SK-N-SH (cell line): ENCODE measurements around the gene FLOT1.
A peak's percentile ranks its signal among the peaks of the same experiment; 100 is the strongest.

Experiments
- CTCF ChIP-seq: fragments of 200-600 bp; sonication (generic); IDR thresholded peaks from 2 replicates; pipeline ENCODE4 v1.6.1; 2017; ENCODE audit warnings: antibody characterized with exemption, mild to moderate bottlenecking, moderate library complexity
- EP300 ChIP-seq, 2 experiments: IDR thresholded peaks; 2 replicates each; pipeline versions ENCODE4 v1.4.0 to v1.6.1; 2012; ENCODE audit warnings: borderline replicate concordance in 1 of 2, low read depth in 1 of 2, low read length in 1 of 2
- JUND ChIP-seq: IDR thresholded peaks from 2 replicates; pipeline ENCODE4 v1.4.0; 2012
- RCOR1 ChIP-seq: fragments of 150-350 bp; IDR thresholded peaks from 2 replicates; pipeline ENCODE4 v1.6.1; 2017; ENCODE audit warnings: antibody characterized with exemption, low read length
- RXRA ChIP-seq: IDR thresholded peaks from 2 replicates; pipeline ENCODE4 v1.4.0; 2012; ENCODE audit warnings: low read depth, mild to moderate bottlenecking, borderline replicate concordance
- TAF1 ChIP-seq: IDR thresholded peaks from 2 replicates; pipeline ENCODE4 v1.6.1; 2012; ENCODE audit warnings: low read depth, mild to moderate bottlenecking, low read length, moderate library complexity, borderline replicate concordance
- ZBTB33 ChIP-seq: IDR thresholded peaks from 2 replicates; pipeline ENCODE4 v1.4.0; 2012; ENCODE audit warnings: low read depth, borderline replicate concordance
- TF ChIP-seq, protein P1 (sequence below): IDR thresholded peaks from 2 replicates; pipeline ENCODE4 v1.6.1; 2012; ENCODE audit warnings: mild to moderate bottlenecking, low read depth, low read length, moderate library complexity

- no peak for TF ChIP-seq TAF1
- no peak for TF ChIP-seq JUND
- TF ChIP-seq CTCF = peak; percentile 92
- TF ChIP-seq, protein P1, sequence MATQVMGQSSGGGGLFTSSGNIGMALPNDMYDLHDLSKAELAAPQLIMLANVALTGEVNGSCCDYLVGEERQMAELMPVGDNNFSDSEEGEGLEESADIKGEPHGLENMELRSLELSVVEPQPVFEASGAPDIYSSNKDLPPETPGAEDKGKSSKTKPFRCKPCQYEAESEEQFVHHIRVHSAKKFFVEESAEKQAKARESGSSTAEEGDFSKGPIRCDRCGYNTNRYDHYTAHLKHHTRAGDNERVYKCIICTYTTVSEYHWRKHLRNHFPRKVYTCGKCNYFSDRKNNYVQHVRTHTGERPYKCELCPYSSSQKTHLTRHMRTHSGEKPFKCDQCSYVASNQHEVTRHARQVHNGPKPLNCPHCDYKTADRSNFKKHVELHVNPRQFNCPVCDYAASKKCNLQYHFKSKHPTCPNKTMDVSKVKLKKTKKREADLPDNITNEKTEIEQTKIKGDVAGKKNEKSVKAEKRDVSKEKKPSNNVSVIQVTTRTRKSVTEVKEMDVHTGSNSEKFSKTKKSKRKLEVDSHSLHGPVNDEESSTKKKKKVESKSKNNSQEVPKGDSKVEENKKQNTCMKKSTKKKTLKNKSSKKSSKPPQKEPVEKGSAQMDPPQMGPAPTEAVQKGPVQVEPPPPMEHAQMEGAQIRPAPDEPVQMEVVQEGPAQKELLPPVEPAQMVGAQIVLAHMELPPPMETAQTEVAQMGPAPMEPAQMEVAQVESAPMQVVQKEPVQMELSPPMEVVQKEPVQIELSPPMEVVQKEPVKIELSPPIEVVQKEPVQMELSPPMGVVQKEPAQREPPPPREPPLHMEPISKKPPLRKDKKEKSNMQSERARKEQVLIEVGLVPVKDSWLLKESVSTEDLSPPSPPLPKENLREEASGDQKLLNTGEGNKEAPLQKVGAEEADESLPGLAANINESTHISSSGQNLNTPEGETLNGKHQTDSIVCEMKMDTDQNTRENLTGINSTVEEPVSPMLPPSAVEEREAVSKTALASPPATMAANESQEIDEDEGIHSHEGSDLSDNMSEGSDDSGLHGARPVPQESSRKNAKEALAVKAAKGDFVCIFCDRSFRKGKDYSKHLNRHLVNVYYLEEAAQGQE = no peak
- TF ChIP-seq EP300 (IDR thresholded peaks at IDR 0.05; ENCODE audit: borderline replicate concordance in 1 of 2, low read depth in 1 of 2, low read length in 1 of 2) = no peak
- 0 out of 2 replicates have a peak, but pooled peaks have one; percentile 23 for TF ChIP-seq RCOR1
- TF ChIP-seq ZBTB33 = no peak
- TF ChIP-seq RXRA = no peak
Observed at GRCh38 chr6:30678964-30679726, 63.3 kb downstream of the FLOT1 start.
